Neural progenitor cell (in vitro differentiated cells): Measurements from ENCODE around the gene TRIM26. TPM values are rescaled to one million over a fixed set of nuclear protein-coding genes. Genes with fewer than 3 reads are reported as not detected.
A peak's percentile ranks its signal among the peaks of the same experiment; 100 is the strongest.

Experiments used
- DNase-seq: peaks from one replicate; pipeline ENCODE4 v3.0.0-alpha.2; 2016; ENCODE audit warnings: low spot score
- H2AFZ ChIP-seq: fragments of 200-600 bp; sonication (generic); replicated peaks from 2 replicates; pipeline ENCODE4 v1.6.1; 2016; ENCODE audit warnings: antibody characterized with exemption
- H3F3A ChIP-seq: fragments of 200-600 bp; sonication (generic); 2 replicates; pipeline ENCODE4 v1.6.1; 2016; ENCODE audit warnings: antibody characterized with exemption, low read depth
- H3K27ac ChIP-seq: fragments of 200-600 bp; sonication (generic); 2 replicates; pipeline ENCODE4 v1.5.1; 2016; ENCODE audit warnings: mild to moderate bottlenecking
- H3K27me3 ChIP-seq: fragments of 200-600 bp; sonication (generic); 2 replicates; pipeline ENCODE4 v1.6.1; 2016; ENCODE audit warnings: mild to moderate bottlenecking, moderate library complexity
- H3K36me3 ChIP-seq: fragments of 200-600 bp; sonication (generic); 2 replicates; pipeline ENCODE4 v1.5.1; 2016
- H3K4me1 ChIP-seq: fragments of 200-600 bp; sonication (generic); 2 replicates; pipeline ENCODE4 v1.6.1; 2016; ENCODE audit warnings: mixed run types
- H3K4me2 ChIP-seq: fragments of 200-600 bp; sonication (generic); 2 replicates; pipeline ENCODE4 v1.6.1; 2016
- H3K4me3 ChIP-seq: fragments of 200-600 bp; sonication (generic); 2 replicates; pipeline ENCODE4 v1.5.1; 2016
- H3K79me2 ChIP-seq: fragments of 200-600 bp; sonication (generic); 2 replicates; pipeline ENCODE4 v1.6.1; 2016; ENCODE audit warnings: low read depth
- H3K9ac ChIP-seq: fragments of 200-600 bp; sonication (generic); 2 replicates; pipeline ENCODE4 v1.6.1; 2016
- H3K9me3 ChIP-seq: fragments of 200-600 bp; sonication (generic); 2 replicates; pipeline ENCODE4 v1.5.1; 2016; ENCODE audit warnings: low read depth
- H4K20me1 ChIP-seq: fragments of 200-600 bp; sonication (generic); 2 replicates; pipeline ENCODE4 v1.6.1; 2016; ENCODE audit warnings: low read depth
- H3K27ac Mint-ChIP-seq: 3 replicates; pipeline ENCODE4 v1.8.0; 2021; ENCODE audit warnings: mixed read lengths
- H3K27me3 Mint-ChIP-seq: 2 replicates; pipeline ENCODE4 v1.8.0; 2022; ENCODE audit warnings: low read depth, mild to moderate bottlenecking, inconsistent platforms, moderate library complexity, mixed read lengths; ENCODE audit not compliant: insufficient read depth
- H3K36me3 Mint-ChIP-seq: 3 replicates; pipeline ENCODE4 v1.8.0; 2021; ENCODE audit warnings: mixed read lengths
- H3K4me1 Mint-ChIP-seq: 3 replicates; pipeline ENCODE4 v1.8.0; 2021; ENCODE audit warnings: mixed read lengths
- H3K4me3 Mint-ChIP-seq: 3 replicates; pipeline ENCODE4 v1.8.0; 2021; ENCODE audit warnings: mild to moderate bottlenecking, moderate library complexity, mixed read lengths
- H3K9me3 Mint-ChIP-seq: 3 replicates; pipeline ENCODE4 v1.8.0; 2020; ENCODE audit warnings: mixed read lengths
- EZH2 ChIP-seq: fragments of 200-600 bp; sonication (generic); IDR thresholded peaks from 2 replicates; pipeline ENCODE4 v1.6.1; 2017; ENCODE audit warnings: antibody characterized with exemption, mild to moderate bottlenecking, moderate library complexity
- EZH2phosphoT487 ChIP-seq: fragments of 200-600 bp; sonication (generic); IDR thresholded peaks from 2 replicates; pipeline ENCODE4 v1.6.1; 2017; ENCODE audit warnings: antibody characterized with exemption
- total RNA-seq: library from RNA; depleted of rRNA; stranded (reverse); fragments of >200 nt; gene quantifications from 2 replicates; pipeline ENCODE4 v1.2.3, GENCODE V29; 2015; ENCODE audit warnings: low replicate concordance
- TF ChIP-seq, protein P1 (sequence below): fragments of 200-600 bp; sonication (generic); IDR thresholded peaks from 2 replicates; pipeline ENCODE4 v1.5.1; 2017; ENCODE audit warnings: antibody characterized with exemption, mild to moderate bottlenecking

The TRIM26 gene
- total RNA-seq, 1 donor from 2014 or later = 8.3 TPM

GRCh38 chr6:30213957-30214656, 901 bp upstream of the TRIM26 start:
- H3K27me3 Mint-ChIP-seq = peaks cover 5% of the 10 kb centered on the region
- peaks cover 3% of the 10 kb centered on the region for H3K36me3 Mint-ChIP-seq
- Histone ChIP-seq H3K27ac (no peak overlapping the region), H3K9ac (no peak overlapping the region), H3K79me2 (peaks cover 21% of the 10 kb centered on the region), H3K4me2 (peak overlapping the region; percentile 80), H3K4me1 (peaks cover 14% of the 10 kb centered on the region), H3K36me3 (no peaks in the 10 kb centered on the region), H3K4me3 (peak overlapping the region; percentile 82), H3K27me3 (no peaks in the 10 kb centered on the region), H4K20me1 (peaks cover 19% of the 10 kb centered on the region), H2AFZ (peak overlapping the region; percentile 78), H3K9me3 (no peaks in the 10 kb centered on the region), H3F3A (peaks cover 21% of the 10 kb centered on the region)
- peak; percentile 81 for DNase-seq
- TF ChIP-seq EZH2phosphoT487 = no peak
- TF ChIP-seq, protein P1, sequence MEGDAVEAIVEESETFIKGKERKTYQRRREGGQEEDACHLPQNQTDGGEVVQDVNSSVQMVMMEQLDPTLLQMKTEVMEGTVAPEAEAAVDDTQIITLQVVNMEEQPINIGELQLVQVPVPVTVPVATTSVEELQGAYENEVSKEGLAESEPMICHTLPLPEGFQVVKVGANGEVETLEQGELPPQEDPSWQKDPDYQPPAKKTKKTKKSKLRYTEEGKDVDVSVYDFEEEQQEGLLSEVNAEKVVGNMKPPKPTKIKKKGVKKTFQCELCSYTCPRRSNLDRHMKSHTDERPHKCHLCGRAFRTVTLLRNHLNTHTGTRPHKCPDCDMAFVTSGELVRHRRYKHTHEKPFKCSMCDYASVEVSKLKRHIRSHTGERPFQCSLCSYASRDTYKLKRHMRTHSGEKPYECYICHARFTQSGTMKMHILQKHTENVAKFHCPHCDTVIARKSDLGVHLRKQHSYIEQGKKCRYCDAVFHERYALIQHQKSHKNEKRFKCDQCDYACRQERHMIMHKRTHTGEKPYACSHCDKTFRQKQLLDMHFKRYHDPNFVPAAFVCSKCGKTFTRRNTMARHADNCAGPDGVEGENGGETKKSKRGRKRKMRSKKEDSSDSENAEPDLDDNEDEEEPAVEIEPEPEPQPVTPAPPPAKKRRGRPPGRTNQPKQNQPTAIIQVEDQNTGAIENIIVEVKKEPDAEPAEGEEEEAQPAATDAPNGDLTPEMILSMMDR = no peak
- no peak for TF ChIP-seq EZH2
- no peak overlapping the region for H3K27ac Mint-ChIP-seq
- peaks cover 37% of the 10 kb centered on the region for H3K4me1 Mint-ChIP-seq
- no peaks in the 10 kb centered on the region for H3K9me3 Mint-ChIP-seq
- H3K4me3 Mint-ChIP-seq = peak overlapping the region; percentile 98

- Histone ChIP-seq H3F3A (peaks cover 21% of the 10 kb centered on the region), H3K4me2 (peak overlapping the region; percentile 80), H3K27me3 (no peaks in the 10 kb centered on the region), H3K9ac (no peak overlapping the region), H3K36me3 (no peaks in the 10 kb centered on the region), H3K4me1 (peaks cover 15% of the 10 kb centered on the region), H3K27ac (no peak overlapping the region), H3K9me3 (no peaks in the 10 kb centered on the region), H3K79me2 (peaks cover 21% of the 10 kb centered on the region), H4K20me1 (peaks cover 19% of the 10 kb centered on the region), H3K4me3 (peak overlapping the region; percentile 82), H2AFZ (peak overlapping the region; percentile 78)
- TF ChIP-seq EZH2phosphoT487 (no peak), EZH2 (no peak)
- TF ChIP-seq, protein P1 = no peak
- peaks cover 5% of the 10 kb centered on the region for H3K36me3 Mint-ChIP-seq
- no peak overlapping the region for H3K27ac Mint-ChIP-seq
- H3K9me3 Mint-ChIP-seq = no peaks in the 10 kb centered on the region
- H3K27me3 Mint-ChIP-seq = peaks cover 5% of the 10 kb centered on the region
- peaks cover 42% of the 10 kb centered on the region for H3K4me1 Mint-ChIP-seq
- no peak for DNase-seq
- peak overlapping the region; percentile 98 for H3K4me3 Mint-ChIP-seq
Measured at GRCh38 chr6:30213667-30213956, 406 bp upstream of the TRIM26 start.

GRCh38 chr6:30211899-30212298, 1.3 kb downstream of the TRIM26 start:
- Histone ChIP-seq H4K20me1 (peaks cover 22% of the 10 kb centered on the region), H3K4me1 (peaks cover 32% of the 10 kb centered on the region), H3K4me2 (peak overlapping the region; percentile 89), H3K9ac (no peak overlapping the region), H3K79me2 (peaks cover 26% of the 10 kb centered on the region), H2AFZ (no peak overlapping the region), H3K27ac (no peak overlapping the region), H3K27me3 (no peaks in the 10 kb centered on the region), H3K36me3 (no peaks in the 10 kb centered on the region), H3K4me3 (peak overlapping the region; percentile 82), H3K9me3 (no peaks in the 10 kb centered on the region), H3F3A (peaks cover 36% of the 10 kb centered on the region)
- no peak overlapping the region for H3K27ac Mint-ChIP-seq
- H3K36me3 Mint-ChIP-seq = peaks cover 5% of the 10 kb centered on the region
- TF ChIP-seq EZH2phosphoT487 = no peak
- no peak for TF ChIP-seq EZH2
- TF ChIP-seq, protein P1 = no peak
- no peaks in the 10 kb centered on the region for H3K9me3 Mint-ChIP-seq
- peaks cover 5% of the 10 kb centered on the region for H3K27me3 Mint-ChIP-seq
- DNase-seq = no peak
- H3K4me1 Mint-ChIP-seq = peaks cover 58% of the 10 kb centered on the region
- H3K4me3 Mint-ChIP-seq = peak overlapping the region; percentile 98
